Left ventricle myocardium inferior (tissue), 1 donor: Measurements from ENCODE around the gene LSM3. TPM values are rescaled to one million over a fixed set of nuclear protein-coding genes. Genes with fewer than 3 reads are reported as not detected.

ENCODE experiments used
- DNase-seq: peaks from one replicate; pipeline ENCODE4 v3.0.0-alpha.2; 2020
- H3K27ac ChIP-seq: fragments of 200-600 bp; replicated peaks from 2 replicates; pipeline ENCODE4 v1.8.0; 2021
- H3K27me3 ChIP-seq: fragments of 200-600 bp; 2 replicates; pipeline ENCODE4 v1.8.0; 2021; ENCODE audit warnings: low read depth
- H3K36me3 ChIP-seq: fragments of 200-600 bp; 2 replicates; pipeline ENCODE4 v1.8.0; 2021
- H3K4me1 ChIP-seq: fragments of 200-600 bp; 2 replicates; pipeline ENCODE4 v1.8.0; 2021
- H3K4me3 ChIP-seq: fragments of 200-600 bp; 2 replicates; pipeline ENCODE4 v1.8.0; 2021; ENCODE audit warnings: mild to moderate bottlenecking, moderate library complexity
- H3K9me3 ChIP-seq: fragments of 200-600 bp; replicated peaks from 2 replicates; pipeline ENCODE4 v1.8.0; 2021
- CTCF ChIP-seq: fragments of 200-600 bp; IDR thresholded peaks from 2 replicates; pipeline ENCODE4 v1.8.0; 2021; ENCODE audit warnings: antibody characterized with exemption, mild to moderate bottlenecking, borderline replicate concordance
- intact Hi-C: fragments of 100-400 bp; cut with micrococcal nuclease; formaldehyde crosslinking; loops from one replicate; pipeline ENCODE4 v1.11.0; 2022
- total RNA-seq: library from RNA; stranded (reverse); fragmentation: NEBNext Ultra II Directional; extraction: Animal tissue kit (Norgen Biotek cat#: 25700); gene quantifications from one replicate; pipeline ENCODE4 v1.2.1, GENCODE V29; 2021
- donor health status: DM: no; HTN: yes; CAD: no; lungs with severe emphysema.

LSM3 gene
- total RNA-seq, 1 donor from 2014 or later, result 16.8 TPM

GRCh38 chr3:14216257-14217048, 37.8 kb downstream of the LSM3 start:
- Histone ChIP-seq H3K4me1 (no peaks in the 10 kb centered on the region), H3K27me3 (peaks cover 57% of the 10 kb centered on the region), H3K27ac (peak overlapping the region; percentile 65), H3K9me3 (peaks cover 23% of the 10 kb centered on the region), H3K36me3 (no peaks in the 10 kb centered on the region), H3K4me3 (peak overlapping the region; percentile 55)
- peak; percentile 62 for TF ChIP-seq CTCF
- intact Hi-C loops, result no loop called here
- DNase-seq, result peak; percentile 37

GRCh38 chr3:14218355-14218754, 39.7 kb downstream of the LSM3 start:
- DNase-seq, result no peak
- no peak overlapping the region for H3K27ac ChIP-seq
- no peak overlapping the region for H3K4me3 ChIP-seq
- intact Hi-C loops, result no loop called here
- no peaks in the 10 kb centered on the region for H3K4me1 ChIP-seq
- no peaks in the 10 kb centered on the region for H3K36me3 ChIP-seq
- no peak for TF ChIP-seq CTCF
- peaks cover 30% of the 10 kb centered on the region for H3K9me3 ChIP-seq
- H3K27me3 ChIP-seq, result peaks cover 55% of the 10 kb centered on the region

GRCh38 chr3:14220933-14221332, 42.3 kb downstream of the LSM3 start:
- Histone ChIP-seq H3K9me3 (peaks cover 30% of the 10 kb centered on the region), H3K4me3 (no peak overlapping the region), H3K4me1 (peaks cover 4% of the 10 kb centered on the region), H3K27me3 (peaks cover 75% of the 10 kb centered on the region), H3K36me3 (no peaks in the 10 kb centered on the region), H3K27ac (no peak overlapping the region)
- no peak for TF ChIP-seq CTCF
- intact Hi-C loops, result no loop called here
- DNase-seq, result no peak

- Histone ChIP-seq H3K9me3 (peaks cover 30% of the 10 kb centered on the region), H3K27me3 (peaks cover 77% of the 10 kb centered on the region), H3K4me1 (peaks cover 5% of the 10 kb centered on the region), H3K27ac (no peak overlapping the region), H3K36me3 (no peaks in the 10 kb centered on the region), H3K4me3 (no peak overlapping the region)
- DNase-seq, result no peak
- TF ChIP-seq CTCF, result no peak
- intact Hi-C loops, result no loop called here
Observed at GRCh38 chr3:14221902-14222301, 43.3 kb downstream of the LSM3 start.

- no peak for DNase-seq
- intact Hi-C loops, result no loop called here
- no peak for TF ChIP-seq CTCF
- peaks cover 76% of the 10 kb centered on the region for H3K27me3 ChIP-seq
- H3K4me1 ChIP-seq, result peaks cover 5% of the 10 kb centered on the region
- no peaks in the 10 kb centered on the region for H3K36me3 ChIP-seq
- peaks cover 30% of the 10 kb centered on the region for H3K9me3 ChIP-seq
- H3K4me3 ChIP-seq, result no peak overlapping the region
- H3K27ac ChIP-seq, result peak overlapping the region; percentile 43
Observed at GRCh38 chr3:14222457-14222856, 43.8 kb downstream of the LSM3 start.
